Camera-type eye (tissue), 1 donor: Measurements from ENCODE around the gene GNAT1. TPM values are rescaled to one million over a fixed set of nuclear protein-coding genes. Genes with fewer than 3 reads are reported as not detected.

Experiments
- total RNA-seq: library from RNA; depleted of rRNA; stranded (reverse); fragments of >200 nt; gene quantifications from one replicate; pipeline ENCODE4 v1.2.3, GENCODE V29; 2014

GNAT1 gene
- total RNA-seq, result 66.7 TPM

GRCh38 chr3:50190936-50191660 lies at the start of gene GNAT1:
Gene GNAT1 (plus strand): TSS chr3:50191610. CDS start chr3:50191726, 116 bp downstream.

GRCh38 chr3:50154840-50155490 lies 36.4 kb upstream of the GNAT1 start, which contains the start of gene SEMA3F:
Gene SEMA3F (plus strand): TSS chr3:50155324. CDS start chr3:50159623, 4,299 bp downstream.

GRCh38 chr3:50204804-50205412 lies 13.5 kb downstream of the GNAT1 start, which contains the start of gene SLC38A3:
Gene SLC38A3 (plus strand): TSS chr3:50205271. CDS start chr3:50214200, 8,929 bp downstream.

GRCh38 chr3:50235716-50236483 lies 44.5 kb downstream of the GNAT1 start, which contains the start of gene GNAI2:
Gene GNAI2 (plus strand): TSS chr3:50236204. CDS start chr3:50236336, 132 bp downstream.

Other genes with a start within 250 kb of the GNAT1 start
- 451 TPM for gene RBM5, start 102.7 kb upstream of the GNAT1 start, total RNA-seq
- 60.7 TPM for gene SEMA3F, start 36.3 kb upstream of the GNAT1 start, total RNA-seq
- 21.4 TPM for gene SLC38A3, start 13.7 kb downstream of the GNAT1 start, total RNA-seq
- 125 TPM for gene GNAI2, start 44.6 kb downstream of the GNAT1 start, total RNA-seq
- 107 TPM for gene SEMA3B, start 77.5 kb downstream of the GNAT1 start, total RNA-seq
- gene LSMEM2, start 87.5 kb downstream of the GNAT1 start, total RNA-seq, result 1.4 TPM
- gene IFRD2, start 100.8 kb downstream of the GNAT1 start, total RNA-seq, result 19.8 TPM
- gene HYAL3, start 107.8 kb downstream of the GNAT1 start, total RNA-seq, result 3.9 TPM
- 5.5 TPM for gene NAA80, start 107.8 kb downstream of the GNAT1 start, total RNA-seq
- 1.1 TPM for gene HYAL1, start 112.0 kb downstream of the GNAT1 start, total RNA-seq
- 71.0 TPM for gene HYAL2, start 131.1 kb downstream of the GNAT1 start, total RNA-seq
- gene TUSC2, start 136.6 kb downstream of the GNAT1 start, total RNA-seq, result 31.8 TPM
- 37.6 TPM for gene RASSF1, start 149.2 kb downstream of the GNAT1 start, total RNA-seq
- gene ZMYND10, start 154.1 kb downstream of the GNAT1 start, total RNA-seq, result 5.7 TPM
- gene NPRL2, start 159.2 kb downstream of the GNAT1 start, total RNA-seq, result 30.0 TPM
- gene CYB561D2, start 159.3 kb downstream of the GNAT1 start, total RNA-seq, result 17.0 TPM
- 33.6 TPM for gene TMEM115, start 167.9 kb downstream of the GNAT1 start, total RNA-seq